ENCODE results near the gene OSBP2.
"Not testable (repeated sequence)": the region's sequence is repeated elsewhere in the genome, so short reads cannot be mapped to it uniquely, and the experiment has no call there.

Gene OSBP2

GRCh38 chr22:30679895-30680690 lies 14.6 kb upstream of the OSBP2 start:
- DNase-seq: not testable (repeated sequence)

GRCh38 chr22:30680991-30681770 lies 13.5 kb upstream of the OSBP2 start:
- DNase-seq: no peak

GRCh38 chr22:30681831-30682230 lies 12.8 kb upstream of the OSBP2 start:
- DNase-seq: no peak

- DNase-seq: no peak
These were observed 9.5 kb upstream of the OSBP2 start for GRCh38 chr22:30685178-30685577.

GRCh38 chr22:30687358-30687757 lies 7.3 kb upstream of the OSBP2 start:
- DNase-seq: no peak

GRCh38 chr22:30689622-30690021 lies 5.1 kb upstream of the OSBP2 start:
- DNase-seq: no peak

GRCh38 chr22:30691204-30691603 lies 3.5 kb upstream of the OSBP2 start:
- no peak for DNase-seq

- peak; percentile 56 for DNase-seq
These were observed 469 bp upstream of the OSBP2 start for GRCh38 chr22:30694171-30694639.

- no peak for DNase-seq
These were observed 727 bp downstream of the OSBP2 start for GRCh38 chr22:30695351-30695851.

- no peak for DNase-seq
These were observed 1.4 kb downstream of the OSBP2 start for GRCh38 chr22:30695871-30696655.

- no peak for DNase-seq
These were observed 3.3 kb downstream of the OSBP2 start for GRCh38 chr22:30697975-30698374.

- DNase-seq: no peak
These were observed 7.2 kb downstream of the OSBP2 start for GRCh38 chr22:30701872-30702271.

- DNase-seq: no peak
These were observed 8.2 kb downstream of the OSBP2 start for GRCh38 chr22:30702856-30703255.

- no peak for DNase-seq
These were observed 10.3 kb downstream of the OSBP2 start for GRCh38 chr22:30704978-30705377.

- DNase-seq: peak; percentile 79
These were observed 11.3 kb downstream of the OSBP2 start for GRCh38 chr22:30705710-30706651.

GRCh38 chr22:30709980-30710379 lies 15.3 kb downstream of the OSBP2 start:
- DNase-seq: not testable (repeated sequence)

- no peak for DNase-seq
These were observed 17.4 kb downstream of the OSBP2 start for GRCh38 chr22:30712094-30712493.

- no peak for DNase-seq
These were observed 19.4 kb downstream of the OSBP2 start for GRCh38 chr22:30714062-30714461.

- DNase-seq: no peak
These were observed 22.8 kb downstream of the OSBP2 start for GRCh38 chr22:30717331-30717921.

GRCh38 chr22:30717952-30718351 lies 23.3 kb downstream of the OSBP2 start:
- DNase-seq: no peak

- DNase-seq: no peak
These were observed 23.8 kb downstream of the OSBP2 start for GRCh38 chr22:30718491-30718890.
